B cell (primary cell): Measurements from ENCODE around the gene EZH1. TPM values are rescaled to one million over a fixed set of nuclear protein-coding genes. Genes with fewer than 3 reads are reported as not detected.
A peak's percentile ranks its signal among the peaks of the same experiment; 100 is the strongest.
"Not testable (repeated sequence)": the region's sequence is repeated elsewhere in the genome, so short reads cannot be mapped to it uniquely, and the experiment has no call there.

Experiments
- ATAC-seq: fragments of 200-7000 bp; cut with Tn5 transposase; one replicate; pipeline ENCODE4 v1.10.0; 2021; ENCODE audit warnings: low read depth, mild to moderate bottlenecking, moderate number of reproducible peaks, moderate library complexity
- CTCF ChIA-PET: fragments of 350-600 bp; sonication (Branson Sonifier 250); formaldehyde crosslinking; loops from one replicate; lab custom pipeline; 2021; ENCODE audit warnings: antibody characterized with exemption, inconsistent platforms; lab: Charles Lee
- POLR2A ChIA-PET: fragments of 350-600 bp; sonication (Branson Sonifier 250); formaldehyde crosslinking; loops from one replicate; lab custom pipeline; 2021; ENCODE audit warnings: antibody characterized with exemption; lab: Charles Lee
- DNase-seq: peaks from one replicate; pipeline ENCODE4 v3.0.0; 2013
- H2AFZ ChIP-seq: 2 replicates; pipeline ENCODE4 v1.6.1; 2012; ENCODE audit warnings: mild to moderate bottlenecking, low read depth, low read length; ENCODE audit not compliant: insufficient read depth, poor library complexity, severe bottlenecking
- H3K27ac ChIP-seq, 2 donors: 1 replicate in 1 of 2; 2 replicates in 1 of 2; pipeline ENCODE4 v1.5.1; 2012 to 2013; ENCODE audit warnings: low read length in 2 of 2, mild to moderate bottlenecking in 2 of 2, moderate library complexity in 1 of 2
- H3K27me3 ChIP-seq, 4 experiments: fragments of 200-600 bp in 1 of 4; sonication (generic) in 1 of 4; replicated peaks in 1 of 4; 1 replicate in 2 of 4; 2 replicates in 2 of 4; pipeline versions ENCODE4 v1.6.1 to v1.7.0; 2013 to 2016; ENCODE audit warnings: low read length in 3 of 4, mild to moderate bottlenecking in 2 of 4, mixed read lengths in 1 of 4, moderate library complexity in 1 of 4; ENCODE audit not compliant: insufficient read depth in 4 of 4, control insufficient read depth in 3 of 4; ENCODE audit errors: control extremely low read depth in 1 of 4
- H3K36me3 ChIP-seq, 2 experiments: replicated peaks in 1 of 2; 1 replicate in 1 of 2; 2 replicates in 1 of 2; pipeline versions ENCODE4 v1.6.1 to v1.7.1; 2013; ENCODE audit warnings: low read length in 1 of 2; ENCODE audit not compliant: insufficient read depth in 2 of 2, control insufficient read depth in 1 of 2; ENCODE audit errors: control extremely low read depth in 1 of 2, extremely low read depth in 1 of 2
- H3K4me1 ChIP-seq, 2 donors: fragments of 200-600 bp in 1 of 2; sonication (generic) in 1 of 2; 1 replicate in 1 of 2; 2 replicates in 1 of 2; pipeline versions ENCODE4 v1.5.1 to v1.6.1; 2013 to 2017; ENCODE audit warnings: low read length in 2 of 2; ENCODE audit not compliant: control insufficient read depth in 2 of 2, insufficient read depth in 2 of 2
- H3K4me2 ChIP-seq: replicated peaks from 2 replicates; pipeline ENCODE3; 2012; ENCODE audit warnings: mild to moderate bottlenecking, low read depth, low read length; ENCODE audit not compliant: poor library complexity, severe bottlenecking
- H3K4me3 ChIP-seq, 5 experiments: fragments of 200-600 bp in 1 of 5; sonication (generic) in 1 of 5; 1 replicate in 3 of 5; 2 replicates in 2 of 5; pipeline versions ENCODE4 v1.5.1 to v1.7.0; 2011 to 2016; ENCODE audit warnings: low read length in 4 of 5, mild to moderate bottlenecking in 4 of 5, low read depth in 2 of 5, control low read depth in 1 of 5, moderate library complexity in 1 of 5; ENCODE audit not compliant: insufficient read depth in 1 of 5; ENCODE audit errors: control extremely low read depth in 1 of 5, extremely low read depth in 1 of 5
- H3K79me2 ChIP-seq: fragments of 200-600 bp; sonication (generic); one replicate; pipeline ENCODE4 v1.6.0; 2016; ENCODE audit warnings: low read length; ENCODE audit not compliant: control insufficient read depth, insufficient read depth
- H3K9ac ChIP-seq: fragments of 200-600 bp; sonication (generic); 2 replicates; pipeline ENCODE4 v1.6.1; 2017; ENCODE audit warnings: mild to moderate bottlenecking, low read length, moderate library complexity
- H3K9me3 ChIP-seq, 3 donors: one replicate each; pipeline versions ENCODE4 v1.6.1 to v1.7.1; 2013; ENCODE audit warnings: low read length in 2 of 3; ENCODE audit not compliant: control insufficient read depth in 2 of 3, insufficient read depth in 1 of 3; ENCODE audit errors: control extremely low read depth in 1 of 3
- H4K20me1 ChIP-seq: 2 replicates; pipeline ENCODE4 v1.6.0; 2012; ENCODE audit warnings: mild to moderate bottlenecking, low read length; ENCODE audit not compliant: insufficient read depth, control insufficient read depth, poor library complexity, severe bottlenecking
- H3K27ac Mint-ChIP-seq: one replicate; pipeline ENCODE4 v1.8.0; 2021; ENCODE audit warnings: mixed read lengths
- H3K27me3 Mint-ChIP-seq: one replicate; pipeline ENCODE4 v1.8.0; 2021; ENCODE audit warnings: mixed read lengths
- H3K4me1 Mint-ChIP-seq: one replicate; pipeline ENCODE4 v1.8.0; 2021; ENCODE audit warnings: mixed read lengths
- H3K4me3 Mint-ChIP-seq: one replicate; pipeline ENCODE4 v1.8.0; 2021; ENCODE audit warnings: mixed read lengths
- H3K9me3 Mint-ChIP-seq: one replicate; pipeline ENCODE4 v1.8.0; 2022; ENCODE audit warnings: mixed read lengths; ENCODE audit not compliant: insufficient read depth
- WGBS: methylation state at CpG from one replicate; pipeline ENCODE4 v1.1.5; 2013; ENCODE audit warnings: missing lambda C conversion rate; ENCODE audit not compliant: insufficient coverage; 5-methylcytosine and 5-hydroxymethylcytosine counted together
- intact Hi-C: fragments of 100-400 bp; cut with micrococcal nuclease; formaldehyde crosslinking; loops from one replicate; pipeline ENCODE4 v1.10.0; 2022
- polyA plus RNA-seq: library from polyadenylated mRNA; depleted of rRNA; stranded (reverse); fragments of >200 nt; gene quantifications from 2 replicates; pipeline ENCODE4 v1.2.3, GENCODE V29; 2012
- total RNA-seq, 2 donors: library from RNA; stranded (reverse); fragments of 120-200 nt in 1 of 2; gene quantifications; 1 replicate in 1 of 2; 2 replicates in 1 of 2; pipeline versions ENCODE4 v1.2.3 to v1.2.4, GENCODE V29; 2013 to 2022
- TF ChIP-seq, protein P1 (sequence below): fragments of 200-600 bp; IDR thresholded peaks from one replicate; pipeline ENCODE4 v1.8.0; 2022; ENCODE audit warnings: antibody characterized with exemption, mild to moderate bottlenecking

Gene EZH1
- total and polyA plus RNA-seq, 2 donors (not counting 1 experiment from before 2014, with no cell fraction given): 115 to 169 TPM

DNA sequence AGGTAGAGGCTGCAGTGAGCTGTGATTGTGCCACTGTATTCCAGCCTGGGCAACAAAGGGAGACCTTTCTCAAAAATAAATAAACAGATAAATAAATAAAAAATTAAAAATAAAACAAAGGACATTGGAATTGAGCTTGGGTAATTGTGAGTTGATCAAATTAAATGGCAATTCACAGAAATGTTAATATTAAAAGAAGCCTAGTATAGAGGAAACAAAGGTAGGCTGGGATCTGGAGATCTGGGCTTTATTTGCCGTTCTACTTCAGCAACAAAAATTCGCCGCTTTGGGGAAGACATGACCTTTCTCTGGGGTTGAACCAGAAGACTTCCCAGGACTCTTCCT is 28.1 kb upstream of the EZH1 start:
- WGBS: 9% methylated on average over 3 of the region's 3 CpGs
- POLR2A ChIA-PET: interaction anchor here (0.6 to 2.3 kb wide), 7 partner anchors 14 to 224 kb away, joined by 3 to 9 read pairs (median 3); partner anchors contain the start of genes BECN1, CNTD1 and COA3
- Mint-ChIP-seq H3K4me3 (peak overlapping the region; percentile 99), H3K27me3 (peaks cover 2% of the 10 kb centered on the region), H3K27ac (peak overlapping the region; percentile 98), H3K4me1 (peaks cover 23% of the 10 kb centered on the region), H3K9me3 (no peaks in the 10 kb centered on the region)
- TF ChIP-seq, protein P1, sequence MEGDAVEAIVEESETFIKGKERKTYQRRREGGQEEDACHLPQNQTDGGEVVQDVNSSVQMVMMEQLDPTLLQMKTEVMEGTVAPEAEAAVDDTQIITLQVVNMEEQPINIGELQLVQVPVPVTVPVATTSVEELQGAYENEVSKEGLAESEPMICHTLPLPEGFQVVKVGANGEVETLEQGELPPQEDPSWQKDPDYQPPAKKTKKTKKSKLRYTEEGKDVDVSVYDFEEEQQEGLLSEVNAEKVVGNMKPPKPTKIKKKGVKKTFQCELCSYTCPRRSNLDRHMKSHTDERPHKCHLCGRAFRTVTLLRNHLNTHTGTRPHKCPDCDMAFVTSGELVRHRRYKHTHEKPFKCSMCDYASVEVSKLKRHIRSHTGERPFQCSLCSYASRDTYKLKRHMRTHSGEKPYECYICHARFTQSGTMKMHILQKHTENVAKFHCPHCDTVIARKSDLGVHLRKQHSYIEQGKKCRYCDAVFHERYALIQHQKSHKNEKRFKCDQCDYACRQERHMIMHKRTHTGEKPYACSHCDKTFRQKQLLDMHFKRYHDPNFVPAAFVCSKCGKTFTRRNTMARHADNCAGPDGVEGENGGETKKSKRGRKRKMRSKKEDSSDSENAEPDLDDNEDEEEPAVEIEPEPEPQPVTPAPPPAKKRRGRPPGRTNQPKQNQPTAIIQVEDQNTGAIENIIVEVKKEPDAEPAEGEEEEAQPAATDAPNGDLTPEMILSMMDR: no peak
- Histone ChIP-seq H3K9ac (peak overlapping the region; percentile 90), H3K9me3 (no peaks in the 10 kb centered on the region), H3K79me2 (peaks cover 4% of the 10 kb centered on the region), H3K4me1 (peaks cover 16 to 17% of the 10 kb centered on the region in 2 donors), H3K4me2 (peak overlapping the region; percentile 74), H4K20me1 (no peaks in the 10 kb centered on the region), H3K36me3 (peaks cover 2 to 29% of the 10 kb centered on the region in 2 experiments), H3K27me3 (no peaks in the 10 kb centered on the region), H2AFZ (peak overlapping the region; percentile 92), H3K4me3 (peak overlapping the region; percentile 71 to 88 (median 82)), H3K27ac (peak overlapping the region; percentile 81 to 85)
- ATAC-seq (peak; percentile 14), DNase-seq (no peak)
- CTCF ChIA-PET: interaction anchor here (1.0 to 3.1 kb wide), 8 partner anchors 10 to 194 kb away, joined by 3 to 22 read pairs (median 4); partner anchors contain the start of gene PSMC3IP
- intact Hi-C loops: loop anchor here (1.0 kb wide), 4 partner anchors 25 to 225 kb away; partner anchors contain the start of genes BECN1, CNTD1, COA3 and EZH1

DNA sequence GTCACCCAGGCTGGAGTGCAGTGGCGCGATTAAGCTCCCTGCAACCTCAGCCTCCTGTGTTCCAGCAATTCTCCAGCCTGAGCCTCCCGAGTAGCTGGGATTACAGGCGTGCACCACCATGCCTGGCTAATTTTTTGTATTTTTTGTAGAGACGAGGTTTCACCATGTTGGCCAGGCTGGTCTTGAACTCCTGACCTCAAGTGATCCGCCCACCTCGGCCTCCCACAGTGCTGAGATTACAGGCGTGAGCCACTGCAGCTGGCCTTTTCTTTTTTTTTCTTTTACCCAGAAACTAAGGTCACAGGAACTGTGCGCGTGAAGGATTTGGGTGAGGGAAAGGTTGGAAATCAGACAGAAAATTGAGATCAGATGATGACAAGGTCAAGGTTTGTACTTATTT is 25.1 kb upstream of the EZH1 start:
- ChIA-PET POLR2A (interaction anchor here (0.6 kb wide), 1 partner anchor 47 kb away, joined by 11 read pairs; no protein-coding TSS in a partner anchor), CTCF (interaction anchor here (1.1 to 1.3 kb wide), 2 partner anchors 9 to 192 kb away, joined by 5 to 6 read pairs; partner anchors contain the start of gene RAMP2)
- Mint-ChIP-seq H3K4me1 (peaks cover 23% of the 10 kb centered on the region), H3K27me3 (peaks cover 14% of the 10 kb centered on the region)
- H2AFZ ChIP-seq, H3K9ac ChIP-seq, H3K9me3 Mint-ChIP-seq, H3K4me3 Mint-ChIP-seq, ATAC-seq, H3K4me3 ChIP-seq, H3K27ac Mint-ChIP-seq, H4K20me1 ChIP-seq, H3K27ac ChIP-seq, H3K9me3 ChIP-seq, intact Hi-C loops, DNase-seq, H3K36me3 ChIP-seq, H3K4me2 ChIP-seq, H3K79me2 ChIP-seq, H3K27me3 ChIP-seq: not testable (repeated sequence)
- peaks cover 16 to 17% of the 10 kb centered on the region in 2 donors for H3K4me1 ChIP-seq
- WGBS: 94% methylated on average over 6 of the region's 10 CpGs

DNA sequence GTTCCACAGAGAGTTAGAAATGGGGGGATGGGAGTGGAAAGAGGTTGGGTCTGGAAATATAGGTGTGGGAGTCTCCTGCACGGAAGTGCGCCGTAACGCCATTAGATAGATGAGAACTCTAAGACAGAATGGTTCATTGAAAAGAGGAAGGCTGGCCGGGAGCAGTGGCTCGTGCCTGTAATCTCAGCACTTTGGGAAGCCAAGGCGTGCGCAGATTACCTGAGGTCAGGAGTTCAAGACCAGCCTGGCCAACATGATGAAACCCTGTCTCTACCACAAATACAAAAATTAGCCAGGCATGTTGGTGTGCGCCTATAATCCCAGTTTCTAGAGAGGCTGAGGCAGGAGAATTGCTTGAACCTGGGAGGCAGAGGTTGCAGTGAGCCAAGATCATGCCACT is 23.2 kb upstream of the EZH1 start:
- H3K4me1 Mint-ChIP-seq, H4K20me1 ChIP-seq, H3K4me3 ChIP-seq, H3K9ac ChIP-seq, H3K27ac ChIP-seq, H3K9me3 Mint-ChIP-seq, H3K27ac Mint-ChIP-seq, H3K9me3 ChIP-seq, H3K36me3 ChIP-seq, CTCF ChIA-PET, POLR2A ChIA-PET, H2AFZ ChIP-seq, H3K79me2 ChIP-seq, H3K4me3 Mint-ChIP-seq, H3K4me2 ChIP-seq, H3K4me1 ChIP-seq, ATAC-seq, intact Hi-C loops, DNase-seq: not testable (repeated sequence)
- peaks cover 25% of the 10 kb centered on the region for H3K27me3 Mint-ChIP-seq
- peaks cover 0 to 15% (median 6%) of the 10 kb centered on the region in 4 experiments for H3K27me3 ChIP-seq
- 83% methylated on average over 7 of the region's 9 CpGs for WGBS
